Measurements from ENCODE around the gene TRIM25. TPM values are rescaled to one million over a fixed set of nuclear protein-coding genes. Genes with fewer than 3 reads are reported as not detected.

TRIM25 gene
- total RNA-seq, 1 experiment from 2014 or later = 32.5 TPM

- H3K9me3 Mint-ChIP-seq = peaks cover 42 to 46% of the 10 kb centered on the region in 2 experiments
These were observed 12.9 kb upstream of the TRIM25 start for GRCh38 chr17:56926704-56927103.

More at GRCh38 chr17:56926704-56927103, 12.9 kb upstream of the TRIM25 start:
- Histone ChIP-seq H2BK12ac (ENCODE audit: insufficient read length, low read depth, low read length) (no peak overlapping the region), H4K8ac (replicated peaks; ENCODE audit: insufficient read length, low read depth, low read length) (no peak overlapping the region), H2BK20ac (ENCODE audit: low read depth, low read length, poor library complexity, severe bottlenecking) (no peak overlapping the region), H3K9ac (ENCODE audit: extremely low read depth, insufficient read length, low read length) (no peak overlapping the region), H2AK5ac (ENCODE audit: insufficient read length, low read length) (no peak overlapping the region), H3K14ac (ENCODE audit: insufficient read depth, low read length) (no peak overlapping the region), H2BK120ac (ENCODE audit: low read depth, low read length, poor library complexity, severe bottlenecking) (no peak overlapping the region), H3K27me3 (ENCODE audit: insufficient read depth, low read length) (no peaks in the 10 kb centered on the region), H3T11ph (ENCODE audit: low read length) (no peak overlapping the region), H3K9me3 (ENCODE audit: control insufficient read depth, low read depth, low read length) (peaks cover under 1% of the 10 kb centered on the region), H3K27ac (ENCODE audit: insufficient read length, low read depth, low read length) (peak overlapping the region; percentile 77), H3K4me2 (ENCODE audit: insufficient read depth, insufficient read length, low read length) (peak overlapping the region; percentile 16), H3K23ac (ENCODE audit: insufficient read length, low read depth, low read length) (no peak overlapping the region), H2BK15ac (ENCODE audit: low read depth, low read length) (no peak overlapping the region), H4K5ac (ENCODE audit: insufficient read length, low read depth, low read length) (peak overlapping the region; percentile 83), H3K79me1 (ENCODE audit: insufficient read depth, low read depth, low read length, poor library complexity, severe bottlenecking) (no peaks in the 10 kb centered on the region), H3K18ac (ENCODE audit: insufficient read length, low read depth, low read length) (no peak overlapping the region), H3K4ac (ENCODE audit: low read depth, low read length) (no peak overlapping the region), H3K79me2 (ENCODE audit: insufficient read depth, low read length) (no peaks in the 10 kb centered on the region), H3K23me2 (ENCODE audit: insufficient read length, low read depth, low read length, poor library complexity, severe bottlenecking) (no peaks in the 10 kb centered on the region), H4K91ac (ENCODE audit: insufficient read length, low read depth, low read length) (no peak overlapping the region), H3K4me1 (ENCODE audit: insufficient read depth, low read length) (peaks cover 5% of the 10 kb centered on the region; the same call in 1 of the 2 replicates), H2AFZ (ENCODE audit: low read length) (no peak overlapping the region), H3K56ac (ENCODE audit: insufficient read length, low read depth, low read length) (no peak overlapping the region), H2BK5ac (ENCODE audit: insufficient read length, low read length) (no peak overlapping the region), H4K20me1 (ENCODE audit: control insufficient read depth, insufficient read depth, insufficient read length) (no peaks in the 10 kb centered on the region)
- no peak for DNase-seq
- Mint-ChIP-seq H3K27me3 (ENCODE audit: low read depth) (no peaks in the 10 kb centered on the region; the same call in 1 of the 2 replicates), H3K36me3 (ENCODE audit: insufficient read depth in 1 of 3, low read depth in 3 of 3) (peaks cover 22 to 32% (median 27%) of the 10 kb centered on the region in 3 experiments), H3K4me3 (peak overlapping the region in 1 of 2 experiments; percentile 1; a peak in 1 of 5 replicates), H3K4me1 (peaks cover 32 to 33% of the 10 kb centered on the region in 2 experiments), H3K27ac (peak overlapping the region; percentile 92 to 97 (median 92); a peak in 6 of 7 replicates)
- no CpG with 5 or more reads among the region's 2 CpGs for WGBS (ENCODE audit: extremely low coverage, insufficient read length, low lambda C conversion rate)
- TF ChIP-seq, protein P1, sequence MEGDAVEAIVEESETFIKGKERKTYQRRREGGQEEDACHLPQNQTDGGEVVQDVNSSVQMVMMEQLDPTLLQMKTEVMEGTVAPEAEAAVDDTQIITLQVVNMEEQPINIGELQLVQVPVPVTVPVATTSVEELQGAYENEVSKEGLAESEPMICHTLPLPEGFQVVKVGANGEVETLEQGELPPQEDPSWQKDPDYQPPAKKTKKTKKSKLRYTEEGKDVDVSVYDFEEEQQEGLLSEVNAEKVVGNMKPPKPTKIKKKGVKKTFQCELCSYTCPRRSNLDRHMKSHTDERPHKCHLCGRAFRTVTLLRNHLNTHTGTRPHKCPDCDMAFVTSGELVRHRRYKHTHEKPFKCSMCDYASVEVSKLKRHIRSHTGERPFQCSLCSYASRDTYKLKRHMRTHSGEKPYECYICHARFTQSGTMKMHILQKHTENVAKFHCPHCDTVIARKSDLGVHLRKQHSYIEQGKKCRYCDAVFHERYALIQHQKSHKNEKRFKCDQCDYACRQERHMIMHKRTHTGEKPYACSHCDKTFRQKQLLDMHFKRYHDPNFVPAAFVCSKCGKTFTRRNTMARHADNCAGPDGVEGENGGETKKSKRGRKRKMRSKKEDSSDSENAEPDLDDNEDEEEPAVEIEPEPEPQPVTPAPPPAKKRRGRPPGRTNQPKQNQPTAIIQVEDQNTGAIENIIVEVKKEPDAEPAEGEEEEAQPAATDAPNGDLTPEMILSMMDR (conservative IDR thresholded peaks at IDR 0.05) = no peak

All from H9 (cell line).